Measurements from ENCODE around the gene POC5. TPM values are rescaled to one million over a fixed set of nuclear protein-coding genes. Genes with fewer than 3 reads are reported as not detected.

POC5 gene
- total RNA-seq, 4 donors from 2014 or later: 5.1 to 13.2 (median 10.3) TPM

GRCh38 chr5:75637949-75638348 is 79.3 kb downstream of the POC5 start:
- TF ChIP-seq CTCF (IDR thresholded peaks at IDR 0.05) (no peak), POLR2A (IDR thresholded peaks at IDR 0.05) (no peak)
- intact Hi-C loops (cut with DNase I; ENCODE audit: low total_unique reads): no loop called here
- WGBS, 2 donors: 32 to 62% methylated on average over 1 of the region's 1 CpG
- no peak overlapping the region for H3K4me3 ChIP-seq (ENCODE audit: low read depth, poor library complexity, severe bottlenecking)
- DNase-seq (ENCODE audit: low spot score in 2 of 2): no peak

GRCh38 chr5:75632321-75632720 is 84.9 kb downstream of the POC5 start:
- no peak overlapping the region for H3K4me3 ChIP-seq (ENCODE audit: low read depth, poor library complexity, severe bottlenecking)
- WGBS, 2 donors: 94 to 100% methylated on average over 1 of the region's 1 CpG
- no peak for DNase-seq (ENCODE audit: low spot score in 2 of 2)

GRCh38 chr5:75630875-75631274 is 86.4 kb downstream of the POC5 start:
- no peak for DNase-seq (ENCODE audit: low spot score in 2 of 2)
- 88 to 92% methylated on average over 2 of the region's 2 CpGs for WGBS, 2 donors
- intact Hi-C loops (cut with DNase I; ENCODE audit: low total_unique reads): no loop called here
- TF ChIP-seq POLR2A (IDR thresholded peaks at IDR 0.05) (no peak), CTCF (IDR thresholded peaks at IDR 0.05) (no peak)
- no peak overlapping the region for H3K4me3 ChIP-seq (ENCODE audit: low read depth, poor library complexity, severe bottlenecking)

More at GRCh38 chr5:75632321-75632720, 84.9 kb downstream of the POC5 start:
- intact Hi-C loops (cut with DNase I; ENCODE audit: low total_unique reads): no loop called here
- TF ChIP-seq CTCF (IDR thresholded peaks at IDR 0.05) (no peak), POLR2A (IDR thresholded peaks at IDR 0.05) (no peak)

GRCh38 chr5:75627801-75628200 is 89.4 kb downstream of the POC5 start:
- H3K4me3 ChIP-seq (ENCODE audit: low read depth, poor library complexity, severe bottlenecking): no peak overlapping the region
- 92 to 97% methylated on average over 1 of the region's 1 CpG for WGBS, 2 donors
- DNase-seq (ENCODE audit: low spot score in 2 of 2): no peak
- intact Hi-C loops (cut with DNase I; ENCODE audit: low total_unique reads): no loop called here
- TF ChIP-seq POLR2A (IDR thresholded peaks at IDR 0.05) (no peak), CTCF (IDR thresholded peaks at IDR 0.05) (no peak)

- H3K4me3 ChIP-seq (ENCODE audit: low read depth, poor library complexity, severe bottlenecking): no peak overlapping the region
- intact Hi-C loops (cut with DNase I; ENCODE audit: low total_unique reads): no loop called here
- no peak for DNase-seq (ENCODE audit: low spot score in 2 of 2)
- TF ChIP-seq CTCF (IDR thresholded peaks at IDR 0.05) (no peak), POLR2A (IDR thresholded peaks at IDR 0.05) (no peak)
Measured at GRCh38 chr5:75626959-75627358, 90.3 kb downstream of the POC5 start.

Other genes with a start within 250 kb of the POC5 start
- gene CERT1, start 205.8 kb downstream of the POC5 start, total RNA-seq: 10 to 100 TPM; 23.3 to 32.3 (median 30.6) TPM
- 10 to 100 TPM; 18.0 to 24.9 (median 19.7) TPM for gene POLK, start 205.5 kb downstream of the POC5 start, total RNA-seq
- 1 to 10 TPM in 1 of 4 donors, under 1 TPM in 2, not detected in 1; 0.21 to 1.1 (median 0.45) TPM for gene ANKDD1B, start 106.0 kb downstream of the POC5 start, total RNA-seq

Measured in lower leg skin (tissue), 4 donors.